ENCODE measurements around the gene MPDZ. TPM values are rescaled to one million over a fixed set of nuclear protein-coding genes. Genes with fewer than 3 reads are reported as not detected.

The MPDZ gene
- total RNA-seq, 4 donors from 2014 or later, result 41.3 to 67.8 (median 56.8) TPM

DNA sequence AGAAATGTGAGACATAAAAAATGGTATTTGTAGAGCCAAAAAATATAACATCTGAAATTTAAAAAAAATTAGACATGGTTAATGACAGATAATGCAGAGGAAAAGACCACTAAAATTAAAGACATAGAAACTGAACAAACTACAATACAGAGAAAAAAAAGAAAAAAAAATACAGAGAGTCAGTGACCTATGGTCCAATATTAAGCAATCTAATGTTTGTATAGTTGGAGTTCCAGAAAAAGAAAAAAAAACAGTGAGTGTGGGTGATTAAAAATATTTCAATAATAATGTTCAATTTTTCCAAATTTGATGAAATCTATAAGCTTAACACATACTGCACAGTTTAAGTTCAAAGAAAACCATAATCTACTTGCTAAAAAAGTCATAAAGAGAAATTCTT, 207.6 kb downstream of the MPDZ start:
- TF ChIP-seq, protein P1, sequence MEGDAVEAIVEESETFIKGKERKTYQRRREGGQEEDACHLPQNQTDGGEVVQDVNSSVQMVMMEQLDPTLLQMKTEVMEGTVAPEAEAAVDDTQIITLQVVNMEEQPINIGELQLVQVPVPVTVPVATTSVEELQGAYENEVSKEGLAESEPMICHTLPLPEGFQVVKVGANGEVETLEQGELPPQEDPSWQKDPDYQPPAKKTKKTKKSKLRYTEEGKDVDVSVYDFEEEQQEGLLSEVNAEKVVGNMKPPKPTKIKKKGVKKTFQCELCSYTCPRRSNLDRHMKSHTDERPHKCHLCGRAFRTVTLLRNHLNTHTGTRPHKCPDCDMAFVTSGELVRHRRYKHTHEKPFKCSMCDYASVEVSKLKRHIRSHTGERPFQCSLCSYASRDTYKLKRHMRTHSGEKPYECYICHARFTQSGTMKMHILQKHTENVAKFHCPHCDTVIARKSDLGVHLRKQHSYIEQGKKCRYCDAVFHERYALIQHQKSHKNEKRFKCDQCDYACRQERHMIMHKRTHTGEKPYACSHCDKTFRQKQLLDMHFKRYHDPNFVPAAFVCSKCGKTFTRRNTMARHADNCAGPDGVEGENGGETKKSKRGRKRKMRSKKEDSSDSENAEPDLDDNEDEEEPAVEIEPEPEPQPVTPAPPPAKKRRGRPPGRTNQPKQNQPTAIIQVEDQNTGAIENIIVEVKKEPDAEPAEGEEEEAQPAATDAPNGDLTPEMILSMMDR (IDR thresholded peaks at IDR 0.05; ENCODE audit: low read depth), result no peak

DNA sequence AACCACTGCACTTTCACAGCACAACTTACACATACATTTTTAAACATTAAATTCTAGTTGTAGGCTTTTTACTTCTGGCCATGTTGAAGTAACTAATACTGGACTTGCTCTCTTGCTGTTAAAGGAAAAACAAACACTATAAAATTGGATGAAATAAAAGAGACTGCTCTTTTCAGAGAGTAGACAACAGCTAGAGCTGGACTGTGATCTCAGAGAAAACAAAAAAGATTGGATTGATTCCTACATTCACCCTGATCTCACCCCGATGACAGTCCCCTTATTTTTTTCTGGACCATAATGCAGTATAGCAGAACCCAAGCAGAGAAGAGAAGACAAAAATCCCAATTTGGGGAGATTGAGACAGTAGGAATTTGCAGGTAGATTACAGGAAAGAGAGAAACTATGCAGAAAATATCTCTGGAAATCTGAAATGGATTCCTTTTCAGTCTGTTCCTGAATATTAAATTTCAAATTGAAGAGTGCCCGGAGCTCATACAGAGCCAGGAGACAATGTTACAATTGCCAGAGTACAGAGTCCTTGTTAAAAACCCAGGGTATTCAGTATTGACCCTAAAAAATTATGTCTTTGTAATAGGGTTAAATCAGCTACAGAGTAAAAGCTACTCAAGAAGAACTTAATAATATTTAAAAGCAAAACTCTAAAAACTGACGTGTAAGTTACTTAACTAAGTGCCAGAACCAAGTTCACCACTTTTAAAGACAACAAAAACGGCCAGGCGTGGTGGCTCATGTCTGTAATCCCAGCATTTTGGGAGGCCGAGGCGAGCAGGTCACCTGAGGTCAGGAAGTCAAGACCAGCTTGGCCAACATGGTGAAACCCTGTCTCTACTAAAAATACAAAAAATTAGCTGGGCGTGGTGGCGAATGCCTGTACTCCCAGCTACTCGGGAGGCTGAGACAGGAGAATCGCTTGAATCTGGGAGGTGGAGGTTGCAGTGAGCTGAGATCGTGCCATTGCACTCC, 208.6 kb downstream of the MPDZ start:
- TF ChIP-seq, protein P1 (IDR thresholded peaks at IDR 0.05; ENCODE audit: low read depth), result no peak

GRCh38 chr9:13069498-13069897, 210.0 kb downstream of the MPDZ start:
- TF ChIP-seq, protein P1 (IDR thresholded peaks at IDR 0.05; ENCODE audit: low read depth), result no peak

DNA sequence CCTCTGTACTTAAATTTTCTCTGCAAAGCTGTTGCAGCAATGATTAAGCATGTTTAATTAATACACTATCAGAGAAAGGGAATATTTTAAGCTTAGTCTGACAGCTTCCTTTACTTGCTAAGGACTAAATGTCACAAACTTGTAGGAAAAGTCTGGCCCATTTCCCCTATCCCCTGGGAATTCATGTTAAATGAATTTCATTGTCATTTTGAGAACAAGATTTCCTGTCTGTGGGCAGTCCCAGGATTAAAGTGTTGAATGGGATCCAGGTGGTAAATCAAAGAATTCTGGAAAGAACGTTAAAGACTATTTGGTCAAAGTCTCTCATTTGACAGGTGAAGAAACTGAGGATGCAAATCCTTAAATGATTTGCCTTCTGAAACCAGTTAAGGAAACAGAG, 214.8 kb downstream of the MPDZ start:
- TF ChIP-seq, protein P1 (IDR thresholded peaks at IDR 0.05; ENCODE audit: low read depth), result no peak

DNA sequence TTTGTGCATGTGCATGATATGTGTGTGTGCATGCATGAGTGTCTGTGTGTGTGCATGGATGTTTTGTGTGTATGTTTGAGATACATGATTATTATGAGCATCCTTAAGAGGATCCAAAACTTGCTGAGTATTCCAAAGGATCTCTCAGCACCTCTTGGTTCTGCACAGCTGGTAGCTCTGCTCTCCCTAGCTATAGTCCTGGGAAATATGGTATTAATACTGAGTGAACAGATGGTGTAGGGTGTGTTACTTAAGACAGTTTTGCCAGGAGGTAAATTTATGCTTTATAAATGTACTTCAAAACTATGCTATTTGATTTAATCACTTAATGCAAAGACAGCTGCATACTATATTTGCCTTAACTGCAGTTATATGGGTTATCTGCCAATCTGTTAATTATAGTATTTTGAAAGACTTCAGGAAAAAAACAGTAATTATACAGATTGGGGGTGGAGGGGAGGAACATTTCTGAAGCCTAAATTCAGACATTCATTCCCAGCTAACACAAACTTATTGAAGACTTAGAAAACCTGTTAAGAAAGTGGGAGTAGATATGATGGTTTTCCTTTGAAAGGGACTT, 215.5 kb downstream of the MPDZ start:
- TF ChIP-seq, protein P1 (IDR thresholded peaks at IDR 0.05; ENCODE audit: low read depth), result no peak

GRCh38 chr9:13061390-13061789, 218.1 kb downstream of the MPDZ start:
- TF ChIP-seq, protein P1 (IDR thresholded peaks at IDR 0.05; ENCODE audit: low read depth), result no peak
